Non-pigmented ciliary epithelial cell (primary cell): ENCODE measurements around the gene SHQ1.

ENCODE experiments used
- DNase-seq: peaks from one replicate; pipeline ENCODE4 v3.0.0-alpha.2; 2010; ENCODE audit warnings: low read depth

The SHQ1 gene

DNA sequence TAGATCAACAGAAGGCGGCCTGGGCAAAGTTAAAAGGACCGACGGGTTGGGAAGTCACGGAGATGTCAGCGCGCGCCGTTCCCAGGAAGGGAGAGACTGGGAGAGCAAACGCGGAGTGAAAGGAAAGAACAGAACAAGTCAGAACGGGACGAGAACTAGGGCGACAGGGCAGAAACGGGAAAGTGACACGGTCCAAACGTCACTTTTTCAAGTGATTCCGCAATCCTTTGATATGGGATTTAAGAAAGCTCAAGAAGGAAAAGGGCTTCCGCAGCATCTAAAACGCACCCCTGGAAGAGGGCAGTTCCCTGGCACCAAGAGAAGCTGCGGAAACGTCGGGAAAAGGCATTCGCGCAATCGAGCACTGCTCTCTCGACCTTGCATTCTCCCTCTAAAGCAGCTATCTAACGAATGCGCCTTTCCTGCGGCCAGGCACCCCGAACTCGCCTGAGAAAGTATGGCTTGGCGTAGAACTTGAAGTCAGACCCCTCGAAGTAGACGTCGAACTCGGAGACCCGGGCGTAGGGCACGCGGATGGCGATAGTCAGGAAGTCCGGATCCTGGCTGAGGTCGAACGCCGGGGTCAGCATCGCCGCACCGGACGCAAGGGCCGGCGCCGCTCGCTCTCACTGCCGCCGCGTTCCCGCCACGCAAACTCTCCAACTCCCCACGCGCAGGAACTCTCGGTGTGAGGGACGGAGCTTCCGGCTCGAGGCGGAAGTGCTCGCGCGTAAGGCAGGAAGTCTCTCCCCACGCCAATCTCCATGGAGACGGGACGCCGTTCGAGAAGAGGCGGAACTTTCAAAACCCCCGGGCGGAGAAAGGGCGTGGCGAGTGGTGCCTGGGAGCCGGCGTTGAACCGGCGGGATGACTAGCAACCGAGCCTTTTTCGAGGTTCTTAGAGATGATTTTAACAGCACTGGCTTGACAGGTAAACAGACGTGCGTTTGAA lies at the start of gene SHQ1:
Gene SHQ1 (minus strand): TSS at position 695 of the 952 bp plus-strand sequence. CDS start 105 bp downstream, at position 590.
- peak; percentile 67 for DNase-seq

DNA sequence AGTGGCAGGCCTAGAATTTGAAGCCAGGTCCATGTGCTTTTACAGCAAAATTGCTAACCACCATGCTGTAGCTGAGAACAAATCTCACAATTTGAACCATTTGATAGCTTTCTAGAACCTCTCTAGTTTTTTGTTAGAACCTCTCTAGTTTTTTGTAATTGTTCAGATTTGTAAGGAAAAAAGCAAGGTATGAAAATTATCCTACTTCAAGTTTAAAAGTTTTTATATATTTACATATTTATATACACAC lies 49.4 kb upstream of the SHQ1 start:
- no peak for DNase-seq

GRCh38 chr3:72896996-72897757 lies 48.9 kb upstream of the SHQ1 start:
- no peak for DNase-seq

DNA sequence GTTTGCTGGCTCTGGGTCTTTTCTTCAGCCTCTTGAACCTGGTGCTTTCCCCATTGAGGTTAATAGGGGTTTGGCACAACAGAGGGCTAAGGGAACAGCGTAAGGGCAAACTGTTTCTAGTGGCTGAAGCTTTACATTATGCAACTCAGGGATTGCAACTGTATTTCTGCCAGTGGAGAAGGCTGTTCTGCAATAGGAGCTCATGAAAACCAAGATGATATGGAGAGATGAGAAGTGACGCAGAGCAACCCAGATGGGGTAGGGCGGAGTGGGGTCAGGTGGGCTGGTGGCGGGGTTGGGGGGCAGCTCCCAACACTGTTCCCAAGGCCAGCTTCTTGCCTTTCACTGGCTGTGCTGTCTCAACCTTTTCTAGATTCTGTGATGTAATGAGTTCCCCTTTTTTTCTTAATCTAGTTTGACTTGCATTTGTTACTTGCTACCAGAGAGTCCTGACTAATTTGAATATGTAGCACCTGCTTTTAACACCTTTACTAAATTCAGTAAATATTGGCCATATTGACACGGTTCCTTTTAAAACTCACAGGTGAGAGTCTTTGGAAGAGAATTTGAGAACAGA lies 46.8 kb upstream of the SHQ1 start:
- no peak for DNase-seq

- no peak for DNase-seq
Measured at GRCh38 chr3:72892870-72893269, 44.6 kb upstream of the SHQ1 start.

- peak; percentile 83 for DNase-seq
Measured at GRCh38 chr3:72892081-72892775, 44.0 kb upstream of the SHQ1 start.

GRCh38 chr3:72891053-72891855 lies 43.0 kb upstream of the SHQ1 start:
- DNase-seq: peak; percentile 99

DNA sequence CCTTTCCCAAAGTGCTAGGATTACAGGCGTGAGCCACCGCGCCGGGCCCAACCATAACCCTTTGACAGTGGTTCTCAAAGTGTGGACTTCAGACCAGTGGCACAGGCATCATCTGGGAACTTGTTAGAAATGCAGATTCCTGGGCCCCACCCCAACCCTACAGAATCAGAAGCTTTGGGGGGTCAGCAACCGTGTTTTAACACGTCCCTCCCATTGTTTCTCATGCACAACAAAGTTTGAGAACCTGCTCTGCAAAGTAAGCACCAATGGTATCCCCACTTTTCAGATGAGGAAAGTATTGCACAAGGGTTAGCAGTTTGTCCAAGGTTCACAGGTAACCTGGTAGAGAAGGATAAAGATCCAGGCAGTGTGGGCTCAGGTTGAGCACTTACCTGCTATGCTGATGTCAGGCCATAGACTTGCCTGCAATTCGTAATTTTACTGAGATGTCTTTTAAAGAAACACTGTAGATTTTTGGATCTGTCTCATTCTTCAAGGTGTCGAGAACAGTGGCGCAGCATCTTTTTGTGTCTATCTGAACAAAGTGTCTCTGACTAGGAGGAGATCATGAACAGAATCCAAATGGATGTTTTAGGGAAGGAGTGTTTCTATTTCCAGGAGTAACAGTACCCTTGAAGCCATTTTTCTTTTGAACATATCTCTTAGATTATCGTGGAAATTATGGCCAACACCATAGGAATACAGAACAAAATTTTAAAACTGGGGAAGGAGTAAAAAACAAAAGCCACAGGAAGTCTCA lies 42.1 kb upstream of the SHQ1 start:
- no peak for DNase-seq

DNA sequence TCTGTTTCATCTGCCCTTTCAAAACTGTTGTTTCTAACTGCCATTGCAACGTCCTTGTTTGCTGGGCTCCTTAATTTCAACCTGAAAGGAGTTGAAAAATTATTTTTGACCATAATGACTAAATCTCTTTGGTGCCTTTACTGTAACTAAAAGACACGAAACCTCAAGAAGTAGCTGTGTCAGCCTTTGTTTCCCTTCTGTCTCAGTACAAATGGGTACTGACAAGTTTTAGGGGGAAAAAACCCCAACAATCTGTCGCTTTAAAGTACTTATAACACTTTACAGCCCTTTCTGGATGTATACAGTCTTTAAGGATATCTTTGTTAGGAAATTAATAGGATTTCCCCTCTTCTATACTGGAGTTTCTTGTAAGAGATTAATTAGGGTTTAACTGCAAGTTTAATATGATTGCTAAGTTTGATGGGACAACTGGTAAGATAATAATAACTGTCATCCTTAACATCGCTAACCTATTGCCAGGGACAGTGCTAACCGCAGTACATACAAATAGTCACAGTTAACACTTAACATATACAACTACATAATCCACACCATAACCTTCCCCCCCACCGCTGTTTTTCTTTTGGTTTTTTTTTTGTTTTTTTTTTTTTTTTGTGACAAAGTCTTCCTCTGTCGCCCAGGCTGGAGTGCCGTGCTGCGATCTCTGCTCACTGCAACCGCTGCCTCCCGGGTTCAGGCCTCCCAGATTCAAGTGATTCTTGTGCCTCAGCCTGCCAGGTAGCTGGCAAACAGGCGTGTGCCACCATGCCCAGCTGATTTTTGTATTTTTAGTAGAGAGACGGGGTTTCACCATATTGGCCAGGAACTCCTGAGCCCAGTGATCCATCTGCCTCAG lies 41.3 kb upstream of the SHQ1 start:
- no peak for DNase-seq

DNA sequence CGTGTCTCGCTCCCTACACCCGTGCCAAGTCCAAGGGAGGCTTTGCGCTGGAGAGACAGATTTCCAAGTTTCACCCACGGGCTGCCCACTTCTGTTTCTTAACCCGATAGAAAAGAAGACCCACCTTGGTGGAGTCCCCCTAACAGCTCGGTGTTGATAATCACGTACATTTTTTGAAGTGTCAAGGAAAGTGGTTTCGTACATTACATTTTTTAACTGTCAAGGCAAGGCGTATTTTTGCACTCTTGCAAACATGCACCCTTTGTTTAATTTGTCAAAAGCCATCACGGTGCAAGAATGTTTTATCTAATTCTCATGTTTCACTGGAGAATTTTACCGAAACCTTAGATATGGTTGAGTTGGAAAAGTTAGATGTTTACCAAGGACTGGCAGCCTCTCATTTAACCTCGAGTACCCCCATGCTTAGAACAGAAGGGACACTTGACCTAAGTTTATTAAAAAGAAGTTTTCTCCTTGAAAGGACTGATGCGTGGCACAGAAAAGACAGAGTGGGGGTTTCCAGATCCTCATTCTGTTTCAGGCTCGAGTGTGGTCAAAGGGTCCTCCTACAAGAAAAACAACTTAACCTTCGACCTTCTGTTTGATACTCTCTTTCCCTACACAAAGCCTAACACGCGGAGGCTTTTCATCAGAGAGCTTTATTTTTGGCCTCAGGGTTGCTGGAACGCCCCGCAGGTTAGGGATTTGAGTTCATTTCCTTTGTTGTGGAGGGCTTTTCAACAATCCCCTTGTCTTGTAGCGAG lies 40.5 kb upstream of the SHQ1 start:
- DNase-seq: no peak

DNA sequence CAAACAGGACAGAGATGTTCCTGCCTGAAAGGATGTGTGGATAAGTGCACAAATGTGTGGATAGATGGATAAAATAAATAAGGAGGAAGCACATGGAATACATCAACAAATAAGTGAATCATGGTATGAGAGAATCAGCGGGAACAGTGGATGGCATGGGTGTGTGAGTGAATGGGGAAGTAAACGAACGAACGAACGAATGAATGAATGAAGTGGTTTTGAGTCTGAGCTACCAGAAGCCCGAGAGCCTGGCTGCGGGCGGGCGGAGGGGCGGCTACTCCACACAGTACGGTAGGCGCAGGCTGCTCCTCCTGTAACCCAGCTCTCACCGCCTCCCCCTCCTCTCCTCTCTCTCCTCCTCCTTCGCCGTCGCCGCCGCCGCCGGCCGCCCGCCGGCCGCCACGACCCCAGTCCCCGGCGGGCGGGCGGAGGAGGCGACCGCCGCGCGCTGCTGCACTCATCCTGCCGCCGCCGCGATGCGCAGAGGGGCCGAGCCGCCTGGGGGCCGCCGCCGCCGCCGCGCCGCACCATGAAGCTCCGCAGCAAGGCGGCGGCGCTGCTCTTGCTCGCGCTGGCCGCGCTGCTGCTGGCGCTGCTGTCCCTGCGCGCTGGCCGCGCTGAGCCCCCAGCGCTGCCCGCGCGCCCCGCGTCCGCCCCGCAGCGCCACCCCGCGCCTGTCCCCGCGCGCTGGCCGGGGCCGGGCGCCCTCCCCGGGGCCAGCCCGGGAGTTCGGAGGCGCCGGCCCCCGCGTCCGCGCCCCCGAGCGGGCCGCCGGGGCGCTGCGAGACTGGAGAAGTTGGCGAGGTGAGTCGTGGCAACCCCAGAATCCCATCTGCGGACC lies 39.7 kb upstream of the SHQ1 start, which contains the start of gene GXYLT2:
Gene GXYLT2 (plus strand): TSS at position 342 of the 841 bp plus-strand sequence. CDS start 188 bp downstream, at position 530.
- no peak for DNase-seq

GRCh38 chr3:72887343-72887704 lies 39.1 kb upstream of the SHQ1 start:
- no peak for DNase-seq

- DNase-seq: no peak
Measured at GRCh38 chr3:72872183-72872582, 23.9 kb upstream of the SHQ1 start.

- DNase-seq: no peak
Measured at GRCh38 chr3:72862314-72863090, 14.3 kb upstream of the SHQ1 start.

GRCh38 chr3:72860846-72861245 lies 12.6 kb upstream of the SHQ1 start:
- DNase-seq: no peak

GRCh38 chr3:72860053-72860452 lies 11.8 kb upstream of the SHQ1 start:
- no peak for DNase-seq

DNA sequence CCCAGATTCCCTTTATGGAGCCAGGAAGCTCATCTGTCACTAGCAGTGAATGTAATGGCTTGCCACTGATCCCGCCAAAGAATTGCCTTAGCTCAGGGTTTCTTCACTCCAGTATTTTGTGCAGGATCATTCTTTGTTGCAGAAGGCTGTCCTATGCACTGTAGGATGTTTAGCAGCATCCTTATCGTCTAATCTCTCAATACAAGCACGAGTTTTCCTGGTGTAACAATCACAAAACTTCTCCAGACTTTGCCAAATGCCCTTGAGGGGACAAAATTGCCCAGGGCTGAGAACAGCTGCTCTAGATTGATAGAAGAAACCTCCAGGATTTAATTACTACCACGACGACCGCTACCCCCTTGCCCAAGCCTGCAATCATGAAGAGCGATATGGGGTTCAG lies 6.8 kb upstream of the SHQ1 start:
- no peak for DNase-seq
